Measurements from ENCODE around the gene ZBTB40. TPM values are rescaled to one million over a fixed set of nuclear protein-coding genes. Genes with fewer than 3 reads are reported as not detected.

The ZBTB40 gene
- total RNA-seq, 1 donor from 2014 or later: 14.9 TPM

DNA sequence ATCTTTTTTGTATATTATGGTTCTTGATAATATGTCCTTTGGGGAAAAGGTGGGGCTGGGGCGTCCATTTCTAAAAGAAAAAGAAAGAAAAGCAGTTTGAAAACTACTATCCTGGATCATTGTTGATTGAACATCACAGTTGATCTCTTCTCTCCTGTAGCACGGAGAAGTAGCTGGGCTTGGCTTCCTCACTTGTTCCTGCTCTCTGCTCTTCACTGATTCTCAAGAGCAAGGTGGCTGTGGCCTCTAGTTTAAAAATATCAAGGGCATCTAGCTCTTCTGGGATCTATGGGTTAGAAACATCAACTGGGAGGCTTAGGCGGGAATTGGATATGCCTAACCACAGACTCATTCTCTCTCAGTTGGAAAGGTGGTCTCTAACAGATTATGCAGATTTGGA, 73.6 kb downstream of the ZBTB40 start:
- Mint-ChIP-seq H3K27me3 (ENCODE audit: insufficient read depth, low read depth) (no peaks in the 10 kb centered on the region), H3K27ac (no peak overlapping the region), H3K9me3 (no peaks in the 10 kb centered on the region), H3K4me1 (peaks cover 8% of the 10 kb centered on the region), H3K36me3 (peaks cover 10% of the 10 kb centered on the region), H3K4me3 (no peak overlapping the region)
- Histone ChIP-seq H3K36me3 (no peaks in the 10 kb centered on the region), H3K9me3 (ENCODE audit: low read depth) (no peaks in the 10 kb centered on the region), H2AFZ (replicated peaks) (no peak overlapping the region), H3F3A (ENCODE audit: low read depth) (no peaks in the 10 kb centered on the region), H3K9ac (no peak overlapping the region), H3K4me1 (no peaks in the 10 kb centered on the region), H3K4me3 (no peak overlapping the region), H3K79me2 (ENCODE audit: low read depth) (no peaks in the 10 kb centered on the region), H4K20me1 (ENCODE audit: low read depth) (no peaks in the 10 kb centered on the region), H3K27ac (no peak overlapping the region), H3K4me2 (no peak overlapping the region), H3K27me3 (no peaks in the 10 kb centered on the region)
- TF ChIP-seq CTCF (IDR thresholded peaks at IDR 0.05) (no peak), EZH2phosphoT487 (IDR thresholded peaks at IDR 0.05) (no peak), EZH2 (IDR thresholded peaks at IDR 0.05) (no peak)
- no peak for DNase-seq (ENCODE audit: low spot score)

- no peak overlapping the region for H3K4me3 ChIP-seq
- H3K36me3 ChIP-seq: no peaks in the 10 kb centered on the region
- H3F3A ChIP-seq (ENCODE audit: low read depth): no peaks in the 10 kb centered on the region
- DNase-seq (ENCODE audit: low spot score): no peak
- TF ChIP-seq CTCF (IDR thresholded peaks at IDR 0.05) (no peak), EZH2phosphoT487 (IDR thresholded peaks at IDR 0.05) (no peak), EZH2 (IDR thresholded peaks at IDR 0.05) (no peak)
- H4K20me1 ChIP-seq (ENCODE audit: low read depth): no peaks in the 10 kb centered on the region
- no peak overlapping the region for H3K4me2 ChIP-seq
- no peaks in the 10 kb centered on the region for H3K9me3 Mint-ChIP-seq
- no peak overlapping the region for H3K9ac ChIP-seq
- peaks cover 10% of the 10 kb centered on the region for H3K36me3 Mint-ChIP-seq
- H2AFZ ChIP-seq (replicated peaks): no peak overlapping the region
- no peaks in the 10 kb centered on the region for H3K27me3 Mint-ChIP-seq (ENCODE audit: insufficient read depth, low read depth)
- H3K27me3 ChIP-seq: no peaks in the 10 kb centered on the region
- no peak overlapping the region for H3K27ac ChIP-seq
- no peak overlapping the region for H3K4me3 Mint-ChIP-seq
- H3K27ac Mint-ChIP-seq: no peak overlapping the region
- H3K4me1 ChIP-seq: no peaks in the 10 kb centered on the region
- no peaks in the 10 kb centered on the region for H3K79me2 ChIP-seq (ENCODE audit: low read depth)
- no peaks in the 10 kb centered on the region for H3K9me3 ChIP-seq (ENCODE audit: low read depth)
- H3K4me1 Mint-ChIP-seq: peaks cover 9% of the 10 kb centered on the region
These were observed 74.0 kb downstream of the ZBTB40 start for GRCh38 chr1:22525646-22526045.

GRCh38 chr1:22526098-22526497, 74.4 kb downstream of the ZBTB40 start:
- peaks cover 10% of the 10 kb centered on the region for H3K36me3 Mint-ChIP-seq

DNA sequence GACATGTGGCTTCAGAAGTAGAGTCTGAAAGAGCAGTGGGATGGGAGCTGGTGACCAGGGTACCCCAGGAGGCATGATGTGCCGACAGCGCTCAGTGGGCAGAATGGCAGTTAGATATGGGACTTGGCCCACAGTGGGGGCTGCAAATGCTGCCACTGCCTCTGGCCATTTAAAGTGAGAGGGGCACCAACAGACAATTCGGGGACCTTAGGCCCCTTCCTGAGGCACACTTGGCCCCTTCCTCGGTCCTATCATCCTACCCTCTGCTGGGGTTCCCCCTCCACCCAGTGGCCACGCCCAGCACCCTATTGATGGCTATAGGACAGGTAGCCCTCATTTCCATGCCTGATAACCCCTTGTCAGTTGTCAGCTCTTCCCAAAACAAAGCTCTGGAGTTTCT, 75.0 kb downstream of the ZBTB40 start:
- Histone ChIP-seq H3K4me2 (no peak overlapping the region), H4K20me1 (ENCODE audit: low read depth) (no peaks in the 10 kb centered on the region), H3K9ac (no peak overlapping the region), H3K27me3 (no peaks in the 10 kb centered on the region), H3K27ac (no peak overlapping the region), H3K79me2 (ENCODE audit: low read depth) (no peaks in the 10 kb centered on the region), H2AFZ (replicated peaks) (no peak overlapping the region), H3K36me3 (no peaks in the 10 kb centered on the region), H3K9me3 (ENCODE audit: low read depth) (no peaks in the 10 kb centered on the region), H3K4me3 (no peak overlapping the region), H3K4me1 (no peaks in the 10 kb centered on the region), H3F3A (ENCODE audit: low read depth) (no peaks in the 10 kb centered on the region)
- Mint-ChIP-seq H3K4me1 (peaks cover 9% of the 10 kb centered on the region), H3K9me3 (no peaks in the 10 kb centered on the region), H3K27me3 (ENCODE audit: insufficient read depth, low read depth) (no peaks in the 10 kb centered on the region), H3K36me3 (peaks cover 10% of the 10 kb centered on the region), H3K4me3 (no peak overlapping the region), H3K27ac (no peak overlapping the region)
- TF ChIP-seq EZH2 (IDR thresholded peaks at IDR 0.05) (no peak), CTCF (IDR thresholded peaks at IDR 0.05) (no peak), EZH2phosphoT487 (IDR thresholded peaks at IDR 0.05) (no peak)
- DNase-seq (ENCODE audit: low spot score): no peak

More at GRCh38 chr1:22526098-22526497, 74.4 kb downstream of the ZBTB40 start:
- no peaks in the 10 kb centered on the region for H3K27me3 ChIP-seq
- Mint-ChIP-seq H3K9me3 (no peaks in the 10 kb centered on the region), H3K27me3 (ENCODE audit: insufficient read depth, low read depth) (no peaks in the 10 kb centered on the region), H3K27ac (no peak overlapping the region), H3K4me3 (no peak overlapping the region), H3K4me1 (peaks cover 9% of the 10 kb centered on the region)
- no peak overlapping the region for H3K4me3 ChIP-seq
- H3K27ac ChIP-seq: no peak overlapping the region
- no peaks in the 10 kb centered on the region for H4K20me1 ChIP-seq (ENCODE audit: low read depth)
- H3K4me2 ChIP-seq: no peak overlapping the region
- no peak overlapping the region for H2AFZ ChIP-seq (replicated peaks)
- H3K4me1 ChIP-seq: no peaks in the 10 kb centered on the region
- TF ChIP-seq EZH2phosphoT487 (IDR thresholded peaks at IDR 0.05) (no peak), EZH2 (IDR thresholded peaks at IDR 0.05) (no peak)
- H3K9ac ChIP-seq: no peak overlapping the region
- no peaks in the 10 kb centered on the region for H3K9me3 ChIP-seq (ENCODE audit: low read depth)
- DNase-seq (ENCODE audit: low spot score): no peak
- H3K79me2 ChIP-seq (ENCODE audit: low read depth): no peaks in the 10 kb centered on the region
- no peaks in the 10 kb centered on the region for H3F3A ChIP-seq (ENCODE audit: low read depth)
- no peaks in the 10 kb centered on the region for H3K36me3 ChIP-seq

All from neural progenitor cell (in vitro differentiated cells).